ENCODE results near the gene SENP7. TPM values are rescaled to one million over a fixed set of nuclear protein-coding genes. Genes with fewer than 3 reads are reported as not detected.
A peak's percentile ranks its signal among the peaks of the same experiment; 100 is the strongest.

Gene SENP7
- total and polyA plus RNA-seq, 12 donors = 3.6 to 18.9 (median 10.0) TPM

GRCh38 chr3:101383156-101383575 is 129.8 kb downstream of the SENP7 start:
- no peaks in the 10 kb centered on the region for H3K27me3 ChIP-seq
- no peak for TF ChIP-seq CTCF (IDR thresholded peaks at IDR 0.05)
- intact Hi-C loops (cut with DNase I) = loop anchor here in 8 of 10 donors (2.0 to 10.0 kb wide), 5 partner anchors 148 to 318 kb away; no protein-coding TSS in a partner anchor
- peaks cover 3 to 36% (median 20%) of the 10 kb centered on the region in 9 donors for H3K4me1 ChIP-seq
- peaks cover 0 to 20% (median 8%) of the 10 kb centered on the region in 11 donors for H3K9me3 ChIP-seq
- H3K4me3 ChIP-seq = no peak overlapping the region
- DNase-seq (no peak), ATAC-seq (peak in 6 of 8 donors; percentile 29 to 66 (median 34))
- H3K27ac ChIP-seq = no peak overlapping the region
- H3K36me3 ChIP-seq = peaks cover 0 to 6% (median 0%) of the 10 kb centered on the region in 9 donors
- 56 to 60% methylated on average over 5 of the region's 5 CpGs for WGBS, 2 donors

- DNase-seq = no peak
- intact Hi-C loops (cut with DNase I) = loop anchor here in 8 of 10 donors (2.0 to 10.0 kb wide), 5 partner anchors 147 to 317 kb away; no protein-coding TSS in a partner anchor
- peak in 3 of 8 donors; percentile 31 to 47 (median 35) for ATAC-seq
- Histone ChIP-seq H3K4me1 (peaks cover 5 to 46% (median 31%) of the 10 kb centered on the region in 9 donors), H3K27ac (peak overlapping the region in 1 of 10 donors; percentile 32), H3K36me3 (peaks cover 0 to 6% (median 0%) of the 10 kb centered on the region in 9 donors), H3K4me3 (no peak overlapping the region), H3K27me3 (no peaks in the 10 kb centered on the region), H3K9me3 (peaks cover 0 to 17% (median 6%) of the 10 kb centered on the region in 11 donors)
- TF ChIP-seq CTCF (IDR thresholded peaks at IDR 0.05) = peak; percentile 18 to 66 (median 55)
Measured at GRCh38 chr3:101381809-101382208, 131.2 kb downstream of the SENP7 start.

- H3K36me3 ChIP-seq = peaks cover 0 to 6% (median 0%) of the 10 kb centered on the region in 9 donors
- H3K27ac ChIP-seq = peak overlapping the region in 4 of 10 donors; percentile 16 to 40 (median 37)
- WGBS, 2 donors = 92 to 94% methylated on average over 3 of the region's 3 CpGs
- no peak for DNase-seq
- intact Hi-C loops (cut with DNase I) = loop anchor here in 8 of 10 donors (5.0 to 10.0 kb wide), 5 partner anchors 145 to 315 kb away; no protein-coding TSS in a partner anchor
- no peaks in the 10 kb centered on the region for H3K27me3 ChIP-seq
- H3K9me3 ChIP-seq = peaks cover 0 to 17% (median 6%) of the 10 kb centered on the region in 11 donors
- no peak for ATAC-seq
- no peak overlapping the region for H3K4me3 ChIP-seq
- no peak for TF ChIP-seq CTCF (IDR thresholded peaks at IDR 0.05)
- peaks cover 5 to 33% (median 17%) of the 10 kb centered on the region in 9 donors for H3K4me1 ChIP-seq
Measured at GRCh38 chr3:101379658-101380376, 133.2 kb downstream of the SENP7 start.

GRCh38 chr3:101377796-101378195 is 135.2 kb downstream of the SENP7 start:
- H3K27me3 ChIP-seq = no peaks in the 10 kb centered on the region
- 29 to 31% methylated on average over 3 of the region's 3 CpGs for WGBS, 2 donors
- DNase-seq = no peak
- H3K4me3 ChIP-seq = no peak overlapping the region
- H3K27ac ChIP-seq = peak overlapping the region in 9 of 10 donors; percentile 21 to 86 (median 49)
- peak in 6 of 8 donors; percentile 26 to 70 (median 58) for ATAC-seq
- intact Hi-C loops (cut with DNase I) = loop anchor here in 1 of 10 donors (10.0 kb wide), 1 partner anchor 163 kb away; no protein-coding TSS in a partner anchor
- TF ChIP-seq CTCF (IDR thresholded peaks at IDR 0.05) = no peak
- H3K9me3 ChIP-seq = peaks cover 0 to 17% (median 6%) of the 10 kb centered on the region in 11 donors
- no peaks in the 10 kb centered on the region for H3K36me3 ChIP-seq
- H3K4me1 ChIP-seq = peaks cover 5 to 33% (median 17%) of the 10 kb centered on the region in 9 donors
